ENCODE results near the gene PDE7B.
A peak's percentile ranks its signal among the peaks of the same experiment; 100 is the strongest.

Gene PDE7B

GRCh38 chr6:136051140-136051775 is 199.8 kb downstream of the PDE7B start:
- peak overlapping the region; percentile 33 for H3K4me3 ChIP-seq
- no peak for TF ChIP-seq CTCF (IDR thresholded peaks at IDR 0.05)
- H3K27ac ChIP-seq = peak overlapping the region in 1 of 2 donors; percentile 36
- no peak for DNase-seq (ENCODE audit: low spot score)

DNA sequence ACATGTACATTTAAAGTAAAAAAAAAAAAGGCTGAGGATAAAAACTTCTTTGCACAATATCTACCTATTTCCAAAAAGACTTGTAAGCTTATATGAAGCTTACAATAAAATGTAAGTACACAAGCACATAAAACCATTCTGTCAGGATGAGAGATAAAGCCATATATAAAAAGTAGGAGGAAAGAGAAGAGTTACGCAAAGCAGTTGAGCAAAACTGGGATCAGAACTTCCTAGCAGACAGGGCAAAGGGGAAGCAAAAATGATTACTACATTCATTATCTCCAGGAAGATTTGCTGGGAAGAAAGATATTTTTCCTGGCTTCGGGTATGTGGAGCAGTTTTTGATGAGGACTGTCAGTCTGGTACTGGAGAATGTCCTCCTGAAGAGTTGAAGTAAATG is 200.5 kb downstream of the PDE7B start:
- no peak for DNase-seq (ENCODE audit: low spot score)
- H3K27ac ChIP-seq = no peak overlapping the region

DNA sequence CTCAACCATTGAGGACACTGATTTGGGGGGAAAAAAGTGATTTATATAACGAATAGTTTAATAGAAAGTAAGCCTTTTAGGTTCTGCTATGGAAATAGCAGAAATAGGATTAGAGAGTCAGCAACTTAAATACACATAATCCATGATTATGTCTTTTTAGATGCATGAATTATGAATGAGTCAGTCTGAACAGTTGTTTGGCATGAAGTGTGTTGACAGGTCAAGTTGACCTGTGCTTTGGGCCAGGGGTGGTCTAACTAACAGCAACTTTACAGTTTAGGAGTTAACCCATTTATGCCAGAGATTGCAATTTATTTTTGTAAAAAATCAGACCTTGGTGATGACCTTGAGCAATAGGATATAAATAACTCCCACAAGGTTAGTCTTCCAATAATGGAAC is 207.4 kb downstream of the PDE7B start:
- no peak for TF ChIP-seq CTCF (IDR thresholded peaks at IDR 0.05)
- DNase-seq (ENCODE audit: low spot score) = no peak
- no peak overlapping the region for H3K4me3 ChIP-seq
- H3K27ac ChIP-seq = no peak overlapping the region

More for the DNA sequence above, 200.5 kb downstream of the PDE7B start:
- no peak for TF ChIP-seq CTCF (IDR thresholded peaks at IDR 0.05)
- H3K4me3 ChIP-seq = no peak overlapping the region

DNA sequence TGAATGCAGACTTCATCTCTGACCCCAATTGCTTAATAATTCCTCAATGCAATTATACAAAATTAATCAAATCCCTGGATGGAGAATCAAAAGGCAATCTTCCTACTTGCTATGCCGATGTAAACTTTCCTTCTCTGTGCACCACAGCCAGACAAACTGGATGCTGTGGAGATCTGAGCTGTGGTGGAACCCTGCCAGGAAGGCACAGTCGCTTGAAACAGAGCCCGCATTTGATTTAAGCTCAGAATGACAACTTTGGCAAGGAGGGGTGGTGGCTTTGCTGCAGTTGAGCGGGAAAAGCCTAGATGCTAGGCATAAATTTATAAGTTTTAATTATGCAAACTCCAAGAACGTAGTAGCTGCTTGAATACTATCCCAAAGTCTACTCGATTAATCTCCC is 207.8 kb downstream of the PDE7B start:
- no peak for DNase-seq (ENCODE audit: low spot score)
- Histone ChIP-seq H3K4me3 (no peak overlapping the region), H3K27ac (no peak overlapping the region)
- TF ChIP-seq CTCF (IDR thresholded peaks at IDR 0.05) = no peak

GRCh38 chr6:136060052-136060451 is 208.6 kb downstream of the PDE7B start:
- Histone ChIP-seq H3K4me3 (no peak overlapping the region), H3K27ac (no peak overlapping the region)
- TF ChIP-seq CTCF (IDR thresholded peaks at IDR 0.05) = no peak
- no peak for DNase-seq (ENCODE audit: low spot score)

GRCh38 chr6:136060759-136061158 is 209.3 kb downstream of the PDE7B start:
- Histone ChIP-seq H3K4me3 (no peak overlapping the region), H3K27ac (no peak overlapping the region)
- TF ChIP-seq CTCF (IDR thresholded peaks at IDR 0.05) = no peak
- DNase-seq (ENCODE audit: low spot score) = no peak

GRCh38 chr6:136061701-136062100 is 210.2 kb downstream of the PDE7B start:
- Histone ChIP-seq H3K27ac (no peak overlapping the region), H3K4me3 (no peak overlapping the region)
- DNase-seq (ENCODE audit: low spot score) = no peak
- no peak for TF ChIP-seq CTCF (IDR thresholded peaks at IDR 0.05)
